HG03442 (cell line): ENCODE data around the gene CRTAP.
"Not testable (repeated sequence)": the region's sequence is repeated elsewhere in the genome, so short reads cannot be mapped to it uniquely, and the experiment has no call there.

Experiments
- ATAC-seq: cut with Tn5 transposase; IDR thresholded peaks from one replicate; pipeline ENCODE4 v1.9.1; 2021; ENCODE audit warnings: mild to moderate bottlenecking, moderate library complexity; ENCODE audit not compliant: unreplicated experiment

CRTAP gene

DNA sequence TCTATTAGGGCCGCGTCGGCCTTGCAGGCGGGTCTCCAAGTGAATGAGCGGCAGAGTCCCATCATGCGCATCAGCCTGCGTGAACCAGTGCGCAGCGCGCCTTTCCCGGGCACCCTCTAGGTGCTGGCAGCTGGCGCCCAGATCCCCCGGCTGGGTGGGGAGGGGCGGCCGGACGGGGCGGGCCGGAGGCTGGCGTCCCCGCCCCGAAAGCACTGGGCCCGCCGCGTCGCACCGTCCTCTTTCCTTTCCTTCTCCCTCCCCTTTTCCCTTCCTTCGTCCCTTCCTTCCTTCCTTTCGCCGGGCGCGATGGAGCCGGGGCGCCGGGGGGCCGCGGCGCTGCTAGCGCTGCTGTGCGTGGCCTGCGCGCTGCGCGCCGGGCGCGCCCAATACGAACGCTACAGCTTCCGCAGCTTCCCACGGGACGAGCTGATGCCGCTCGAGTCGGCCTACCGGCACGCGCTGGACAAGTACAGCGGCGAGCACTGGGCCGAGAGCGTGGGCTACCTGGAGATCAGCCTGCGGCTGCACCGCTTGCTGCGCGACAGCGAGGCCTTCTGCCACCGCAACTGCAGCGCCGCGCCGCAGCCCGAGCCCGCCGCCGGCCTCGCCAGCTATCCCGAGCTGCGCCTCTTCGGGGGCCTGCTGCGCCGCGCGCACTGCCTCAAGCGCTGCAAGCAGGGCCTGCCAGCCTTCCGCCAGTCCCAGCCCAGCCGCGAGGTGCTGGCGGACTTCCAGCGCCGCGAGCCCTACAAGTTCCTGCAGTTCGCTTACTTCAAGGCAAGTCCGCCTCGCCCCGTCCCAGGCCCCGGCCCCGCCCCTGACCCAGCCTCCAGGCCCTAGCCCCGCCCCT, at the start of gene CRTAP:
Gene CRTAP, plus strand, starts transcription at position 243 of the 850 bp plus-strand sequence. Its CDS starts 64 bp downstream, at position 307.
- peak; percentile 79 for ATAC-seq

DNA sequence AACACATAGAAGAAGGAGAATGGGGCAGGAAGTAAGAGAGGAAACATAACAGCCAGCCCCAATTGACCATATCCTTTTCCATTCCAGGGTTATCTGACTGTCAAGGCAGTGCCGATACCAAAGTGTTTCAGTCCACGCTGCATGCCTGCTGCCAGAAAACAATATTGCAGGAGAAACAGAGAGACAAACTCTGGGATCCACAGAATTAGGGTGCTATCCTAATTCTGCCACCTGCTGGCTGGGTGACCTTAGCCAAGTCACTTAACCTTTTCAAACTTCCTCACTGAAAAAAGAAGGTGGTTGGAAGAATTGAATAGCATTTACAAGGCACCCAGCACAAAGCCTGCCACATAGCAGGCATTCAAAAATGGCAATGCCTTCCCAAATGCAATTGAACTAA, 48.9 kb upstream of the CRTAP start:
- no peak for ATAC-seq

DNA sequence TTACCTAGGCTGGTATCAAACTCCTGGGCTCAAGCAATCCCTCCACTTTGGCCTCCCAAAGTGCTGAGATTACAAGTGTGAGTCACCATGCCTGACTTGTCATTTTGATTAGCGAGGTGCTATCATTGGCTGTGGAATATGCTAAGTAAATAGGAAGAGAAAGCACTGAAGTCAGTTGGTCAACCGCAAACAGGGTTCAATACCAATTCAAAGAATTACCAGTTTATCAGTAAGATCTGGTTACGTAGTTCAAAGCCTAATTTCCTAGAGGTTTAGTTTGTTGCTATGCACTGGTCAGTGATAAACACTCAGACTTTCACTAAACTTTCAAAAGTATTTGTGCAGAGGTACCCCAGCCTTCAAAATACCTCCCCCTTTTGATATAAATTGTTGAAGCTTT, 46.3 kb upstream of the CRTAP start:
- ATAC-seq, result no peak

DNA sequence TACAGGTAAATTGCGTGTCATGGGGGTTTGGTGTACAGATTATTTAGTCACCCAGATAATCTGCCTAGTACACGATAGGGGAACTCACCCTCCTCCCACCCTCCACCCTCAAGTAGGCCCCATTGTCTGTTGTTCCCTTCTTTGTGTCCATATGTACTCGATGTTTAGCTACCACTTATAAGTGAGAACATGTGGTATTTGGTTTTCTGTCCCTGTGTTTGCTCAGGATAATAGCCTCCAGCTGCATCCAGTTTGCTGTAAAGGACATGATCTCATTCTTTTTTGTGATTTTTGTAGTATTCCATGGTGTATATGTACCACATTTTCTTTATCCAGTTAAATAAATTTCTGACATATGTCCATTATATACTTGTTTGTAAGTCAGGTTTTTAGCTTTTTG, 44.0 kb upstream of the CRTAP start:
- ATAC-seq, result not testable (repeated sequence)

DNA sequence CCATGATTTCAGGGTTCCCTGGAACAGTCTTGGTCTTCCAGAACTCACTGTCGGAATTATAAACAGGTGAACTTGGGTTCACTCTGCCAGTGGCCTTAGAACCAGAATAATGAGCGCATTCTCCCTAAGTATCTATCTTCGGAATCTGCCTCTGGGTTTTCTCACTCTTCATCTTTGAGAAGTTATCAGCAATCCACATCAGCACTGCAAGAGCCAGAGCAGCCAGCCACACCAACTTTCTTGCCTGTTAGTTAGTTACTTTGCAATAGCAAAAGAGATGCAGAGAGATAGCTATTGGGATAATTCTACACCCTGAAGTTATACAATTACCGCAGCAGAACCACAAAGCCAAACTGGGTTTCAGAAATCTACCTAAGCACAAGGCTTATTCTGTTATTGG, 42.6 kb upstream of the CRTAP start:
- no peak for ATAC-seq

DNA sequence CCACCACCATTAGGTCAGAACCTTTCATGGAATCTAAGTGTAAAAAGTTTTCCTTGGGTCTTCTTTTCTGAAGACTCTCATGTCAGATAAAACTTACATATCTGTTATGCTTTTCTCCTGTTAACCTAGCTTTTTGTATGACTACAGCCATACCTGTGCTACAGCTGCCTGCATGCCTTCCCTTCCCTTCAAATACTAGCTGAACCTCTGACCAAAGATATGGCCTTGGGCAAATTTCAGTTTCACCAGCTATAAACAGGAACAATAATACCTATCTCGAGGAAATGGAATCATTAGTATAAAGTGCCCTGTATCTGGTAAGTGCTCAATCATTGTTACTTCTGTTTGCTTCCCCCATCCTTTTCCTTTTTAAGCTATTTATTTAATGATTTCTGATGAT, 41.9 kb upstream of the CRTAP start:
- no peak for ATAC-seq

DNA sequence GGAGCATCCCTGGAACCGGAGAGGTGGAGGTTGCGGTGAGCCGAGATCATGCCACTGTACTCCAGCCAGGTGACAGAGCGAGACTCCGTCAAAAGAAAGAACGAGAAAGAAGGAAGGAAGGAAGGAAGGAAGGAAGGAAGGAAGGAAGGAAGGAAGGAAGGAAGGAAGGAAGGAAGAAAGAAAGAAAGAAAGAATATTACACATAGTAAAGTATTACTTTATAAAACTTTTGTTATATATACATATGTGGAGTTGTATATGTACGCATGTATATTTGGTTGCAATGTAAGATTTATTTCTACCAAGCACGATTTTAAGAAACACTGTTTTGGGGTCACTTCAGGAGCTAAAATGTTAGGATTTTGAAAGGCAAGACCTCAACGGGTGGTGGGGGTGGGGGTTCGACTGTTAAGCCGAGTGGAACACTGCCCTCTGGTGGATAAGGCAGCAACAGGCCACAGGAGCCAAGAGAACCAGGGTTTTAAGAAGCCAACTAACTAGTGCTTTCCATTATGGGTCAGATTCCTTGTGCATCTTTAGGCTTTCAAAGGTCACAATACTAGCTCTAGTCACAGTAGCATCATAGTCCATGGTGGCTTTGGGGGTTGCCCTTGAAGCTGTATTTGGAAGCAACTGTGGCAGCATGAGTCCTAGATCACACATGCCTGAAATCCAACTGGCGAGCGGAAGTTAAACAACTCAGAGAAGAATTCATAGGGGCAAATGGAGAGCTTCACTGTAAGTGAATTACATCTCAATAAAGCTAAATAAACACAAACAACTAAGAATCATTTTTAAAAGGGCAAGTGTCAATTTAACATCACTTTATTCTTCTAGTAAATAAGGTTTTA, 39.4 kb upstream of the CRTAP start:
- ATAC-seq, result no peak

DNA sequence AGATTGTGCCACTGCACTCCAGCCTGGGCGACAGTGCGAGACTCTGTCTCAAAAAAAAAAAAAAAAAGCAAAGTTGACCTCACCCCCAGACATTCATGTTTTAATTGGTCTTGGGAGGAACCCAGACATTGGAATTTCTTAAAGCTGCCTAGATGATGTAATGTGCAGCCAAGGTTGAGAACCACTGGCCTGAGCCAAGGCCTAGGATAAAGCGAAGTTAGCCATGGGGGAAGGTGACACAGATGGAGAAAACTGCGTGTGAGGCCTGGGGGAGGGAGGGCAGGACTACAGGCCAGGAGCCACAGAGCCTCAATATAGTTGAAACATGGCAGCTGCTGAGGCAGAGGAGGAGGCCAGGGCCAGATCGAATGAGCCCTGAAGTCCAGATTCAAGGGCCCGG, 37.8 kb upstream of the CRTAP start:
- no peak for ATAC-seq

DNA sequence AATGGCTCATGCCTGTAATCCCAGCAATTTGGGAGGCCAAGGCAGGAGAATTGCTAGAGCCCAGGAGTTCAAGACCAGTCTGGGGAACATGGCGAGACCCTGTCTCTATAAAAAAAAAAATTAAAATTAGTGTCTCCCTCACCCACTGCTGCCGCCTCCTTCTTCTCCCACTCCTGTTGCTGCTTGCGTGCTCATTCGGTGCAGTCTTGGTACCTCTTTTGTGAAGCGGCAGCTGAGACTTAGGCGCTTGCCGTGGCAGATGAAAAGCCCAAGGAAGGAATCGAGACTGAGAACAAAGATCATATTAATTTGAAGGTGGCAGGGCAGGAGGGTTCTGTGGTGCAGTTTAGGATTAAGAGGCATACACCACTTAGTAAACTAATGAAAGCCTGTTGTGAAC, 36.9 kb upstream of the CRTAP start:
- ATAC-seq, result no peak

DNA sequence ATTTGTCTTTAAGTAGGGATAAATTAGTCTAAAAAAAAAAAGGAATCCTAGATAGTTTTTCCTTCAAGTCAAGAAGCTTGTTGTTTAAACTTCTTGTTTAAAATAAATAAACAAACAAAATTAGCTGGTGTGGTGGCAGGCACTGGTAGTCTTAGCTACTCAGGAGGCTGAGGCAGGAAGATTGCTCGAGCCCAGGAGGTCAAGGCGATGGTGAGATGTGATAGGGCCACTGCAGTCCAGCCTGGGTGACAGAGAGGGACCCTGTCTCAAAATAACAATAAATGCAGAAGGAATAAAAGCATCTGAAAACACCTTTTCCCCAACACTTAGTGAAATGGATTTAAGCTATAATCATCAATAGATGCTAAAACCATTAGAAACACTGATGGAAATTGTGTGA, 35.8 kb upstream of the CRTAP start:
- ATAC-seq, result no peak

DNA sequence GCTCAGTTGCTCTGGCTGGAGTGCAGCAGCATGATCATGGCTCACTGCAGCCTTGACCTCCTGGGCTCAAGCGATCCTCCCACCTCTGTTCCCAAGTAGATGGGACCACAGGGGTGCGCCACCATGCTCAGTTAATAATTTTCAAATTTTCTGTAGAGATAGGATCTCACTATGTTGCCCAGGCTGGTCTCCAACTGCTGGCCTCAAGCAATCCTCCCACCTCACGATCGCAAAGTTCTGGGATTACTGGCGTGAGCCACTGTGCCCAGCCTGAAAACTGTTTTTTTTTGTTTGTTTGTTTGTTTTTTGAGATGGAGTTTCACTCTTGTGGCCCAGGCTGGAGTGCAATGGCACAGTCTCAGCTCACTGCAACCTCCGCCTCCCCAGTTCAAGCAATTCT, 34.0 kb upstream of the CRTAP start:
- ATAC-seq, result not testable (repeated sequence)

DNA sequence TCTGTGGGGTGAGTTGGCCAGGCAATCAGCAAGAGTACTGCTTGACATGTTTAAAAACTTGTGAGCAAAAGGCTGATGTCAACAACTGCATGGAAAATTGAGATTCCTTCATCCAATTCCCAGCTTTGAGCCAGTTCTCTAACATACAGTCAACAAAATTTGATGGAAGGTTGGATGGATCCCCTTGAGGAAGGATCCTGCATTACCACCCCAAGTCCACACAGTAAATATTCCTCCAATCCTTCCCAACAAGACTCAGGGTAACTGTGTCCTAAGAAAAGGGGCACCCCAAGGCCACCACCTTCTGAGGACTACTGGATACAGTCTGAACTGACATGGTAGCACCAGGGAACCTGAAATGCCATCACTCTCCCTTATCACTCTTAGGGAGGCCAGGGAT, 32.0 kb upstream of the CRTAP start:
- no peak for ATAC-seq

DNA sequence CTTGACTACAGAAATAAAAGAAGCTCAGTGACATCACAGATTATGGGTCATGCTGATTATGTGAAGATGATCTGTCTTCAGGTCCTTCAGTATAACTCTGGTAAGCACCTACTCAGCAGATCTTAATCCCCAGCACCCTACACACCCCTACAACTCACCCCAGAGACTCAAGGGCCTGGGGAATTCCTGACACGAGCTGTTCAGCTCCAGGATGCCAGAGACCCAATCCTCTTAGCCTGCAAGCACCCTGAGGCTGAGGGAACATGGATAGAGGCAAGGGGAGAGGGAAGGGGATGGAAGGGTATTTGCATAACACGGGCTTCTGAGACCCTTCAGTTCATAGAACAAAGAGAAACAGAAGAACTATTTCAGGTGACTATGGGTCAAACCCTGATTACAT, 29.9 kb upstream of the CRTAP start:
- ATAC-seq, result no peak

DNA sequence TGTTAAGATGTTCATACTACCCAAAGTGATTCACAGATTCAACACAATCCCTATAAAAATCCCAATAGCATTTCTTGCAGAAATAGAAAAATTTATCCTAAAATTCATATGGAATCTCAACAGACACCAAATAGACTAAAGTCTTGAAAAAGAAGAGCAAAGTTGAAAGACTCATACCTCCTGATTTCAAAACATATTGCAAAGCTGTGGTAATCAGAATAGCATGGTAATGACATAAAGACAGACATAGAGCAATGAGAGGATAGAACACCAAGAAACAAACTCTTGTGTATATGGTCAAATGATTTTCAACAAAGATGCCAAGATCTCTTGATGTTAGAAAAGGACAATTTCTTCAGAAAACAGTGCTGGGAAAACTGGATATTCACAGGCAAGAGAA, 25.1 kb upstream of the CRTAP start:
- ATAC-seq, result no peak

DNA sequence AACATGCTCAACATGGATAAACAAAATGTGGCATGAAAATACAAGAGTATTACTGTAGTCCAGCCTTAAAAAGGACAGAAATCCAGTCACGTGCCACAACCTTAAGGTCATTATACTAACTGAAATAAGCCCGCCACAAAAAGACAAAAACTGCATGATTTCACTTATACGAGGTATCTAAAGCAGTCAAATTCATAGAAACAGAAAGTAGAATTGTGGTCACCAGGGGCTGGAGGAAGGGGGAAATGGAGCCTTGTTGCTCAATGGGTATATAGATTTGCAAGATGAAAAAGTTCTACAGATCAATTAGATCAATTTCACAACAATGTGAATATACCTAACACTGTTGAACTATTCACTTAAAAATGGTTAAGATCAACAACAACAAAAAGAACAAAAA, 24.3 kb upstream of the CRTAP start:
- peak; percentile 82 for ATAC-seq

DNA sequence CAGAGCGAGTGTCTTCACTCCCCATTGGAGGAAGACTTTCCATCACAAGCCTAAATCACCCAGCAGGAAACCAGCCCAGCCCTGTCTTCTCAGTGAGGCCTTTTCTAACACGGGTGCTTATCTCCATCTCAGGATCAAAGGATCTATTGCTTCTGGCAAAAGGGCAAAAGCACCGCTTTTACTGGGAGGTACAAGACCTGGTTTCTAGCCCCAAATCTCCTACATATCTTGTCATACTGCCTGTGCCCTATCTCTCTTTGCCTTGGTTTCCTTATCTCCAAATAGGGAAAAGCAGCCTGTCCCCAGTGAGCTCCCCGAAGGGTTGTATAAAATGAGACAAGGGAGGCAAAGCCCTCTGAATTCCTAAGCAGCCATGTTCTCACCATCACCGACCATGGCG, 22.1 kb upstream of the CRTAP start:
- ATAC-seq, result no peak

DNA sequence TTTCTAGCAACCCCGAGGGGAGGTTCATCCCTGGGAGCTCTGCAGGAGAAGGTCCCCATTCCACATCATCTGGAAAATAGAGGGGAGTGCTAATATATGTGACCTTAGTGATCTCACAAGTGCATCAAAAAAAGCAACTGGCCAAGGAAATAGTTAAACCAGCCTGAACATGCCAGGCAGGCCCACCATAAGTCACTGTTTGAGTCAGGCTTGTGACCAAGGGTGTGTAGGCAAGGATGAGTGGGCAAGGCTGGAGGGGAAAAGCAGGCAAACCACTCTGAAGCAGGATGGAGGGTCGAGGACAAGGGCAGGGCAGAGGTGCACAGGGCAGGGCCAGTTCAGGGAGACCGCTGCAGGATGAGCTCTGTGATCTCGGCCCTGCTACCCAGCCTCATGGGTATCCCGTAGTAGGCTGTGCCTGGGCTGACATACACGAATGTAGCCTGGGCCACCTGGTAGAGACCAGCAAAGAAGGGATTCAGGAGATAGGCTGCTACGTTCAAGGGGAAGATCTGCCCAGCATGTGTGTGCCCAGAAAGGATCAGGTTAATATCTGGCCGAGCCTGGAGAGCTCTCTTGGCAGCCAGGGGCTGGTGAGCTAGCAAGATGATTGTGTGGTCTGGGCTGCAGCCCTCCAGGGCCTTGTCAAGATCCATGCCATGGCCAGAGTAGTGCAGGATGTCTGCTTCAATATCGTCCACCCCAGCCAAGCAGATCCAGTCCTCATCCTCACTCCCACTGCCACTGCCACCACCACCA, 21.1 kb upstream of the CRTAP start:
- no peak for ATAC-seq

DNA sequence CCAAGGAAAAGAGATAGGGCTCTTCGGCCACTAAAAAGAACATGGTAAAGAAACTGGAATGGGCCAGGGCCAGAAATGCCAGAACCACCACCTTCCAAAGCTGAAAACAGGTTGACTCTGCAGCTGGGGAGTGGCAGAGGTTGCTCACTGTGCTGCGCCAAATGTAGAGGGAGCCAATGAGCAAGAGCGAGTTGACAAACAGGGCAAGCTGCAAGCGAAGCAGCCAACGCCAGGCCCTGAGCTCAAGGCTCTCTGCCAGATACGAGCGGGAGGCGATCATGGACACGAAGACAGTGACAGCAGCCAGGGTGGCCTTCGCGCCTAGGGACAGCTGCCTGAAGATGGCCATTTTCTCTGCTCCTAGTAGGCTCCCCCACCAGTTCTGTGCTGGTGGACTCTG, 20.0 kb upstream of the CRTAP start:
- no peak for ATAC-seq

DNA sequence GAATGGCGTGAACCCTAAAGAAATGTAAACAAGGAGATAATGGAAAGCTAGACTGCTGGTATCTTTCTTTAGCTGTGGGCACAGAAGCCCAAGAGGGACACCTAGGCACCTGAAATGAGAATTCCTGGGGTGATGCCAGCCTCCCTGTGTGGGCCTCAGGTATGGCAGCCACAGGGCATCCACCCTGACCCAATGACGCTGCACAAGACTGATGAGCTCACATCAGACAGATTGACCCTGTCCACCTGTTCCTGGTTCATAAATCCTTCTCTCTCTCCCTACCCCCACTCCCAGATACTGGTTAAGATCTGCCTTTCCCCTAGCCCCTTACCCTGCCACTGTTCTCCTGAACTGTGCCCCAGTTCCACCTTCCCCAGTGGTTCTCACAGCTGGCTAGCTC, 18.4 kb upstream of the CRTAP start:
- ATAC-seq, result no peak

DNA sequence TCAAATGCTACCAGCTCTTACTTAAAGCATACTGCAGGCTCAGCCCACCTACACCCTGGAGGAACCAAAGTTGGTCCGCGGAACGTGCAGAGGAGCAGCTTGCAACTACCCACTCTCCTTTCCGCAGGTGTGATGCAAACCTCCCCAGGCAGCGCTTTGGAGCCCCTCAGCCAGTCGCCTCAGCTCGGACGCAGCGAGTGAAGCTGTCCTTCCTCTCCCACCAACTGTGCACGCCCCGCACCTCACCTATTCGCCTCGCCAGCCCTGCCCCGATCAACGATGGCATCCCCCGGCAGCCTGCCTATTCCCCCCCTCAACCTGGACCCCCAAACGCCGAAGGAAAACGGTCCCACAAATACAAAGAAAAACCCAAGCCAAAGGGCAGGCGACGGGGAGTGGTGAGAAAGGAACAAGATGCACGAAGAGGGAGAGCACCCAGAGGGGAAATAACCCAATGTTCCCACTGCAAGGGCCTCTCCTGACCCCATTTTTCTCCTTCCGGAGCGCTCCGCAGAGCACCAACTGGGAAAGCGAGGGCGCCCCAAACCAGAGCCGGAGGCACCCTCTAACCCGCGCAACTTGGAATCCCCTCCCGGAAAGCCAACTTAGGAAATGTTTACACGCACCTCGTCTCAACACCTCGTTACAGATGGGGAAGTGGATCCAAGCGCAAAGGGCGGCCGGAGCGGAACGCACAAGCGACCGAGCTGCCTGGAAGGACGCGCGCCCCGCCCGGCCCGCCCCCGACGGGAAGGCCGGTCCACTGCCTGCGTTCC, 17.5 kb upstream of the CRTAP start:
- ATAC-seq, result peak; percentile 46
